ENCODE results near the gene TBC1D21.

DNA sequence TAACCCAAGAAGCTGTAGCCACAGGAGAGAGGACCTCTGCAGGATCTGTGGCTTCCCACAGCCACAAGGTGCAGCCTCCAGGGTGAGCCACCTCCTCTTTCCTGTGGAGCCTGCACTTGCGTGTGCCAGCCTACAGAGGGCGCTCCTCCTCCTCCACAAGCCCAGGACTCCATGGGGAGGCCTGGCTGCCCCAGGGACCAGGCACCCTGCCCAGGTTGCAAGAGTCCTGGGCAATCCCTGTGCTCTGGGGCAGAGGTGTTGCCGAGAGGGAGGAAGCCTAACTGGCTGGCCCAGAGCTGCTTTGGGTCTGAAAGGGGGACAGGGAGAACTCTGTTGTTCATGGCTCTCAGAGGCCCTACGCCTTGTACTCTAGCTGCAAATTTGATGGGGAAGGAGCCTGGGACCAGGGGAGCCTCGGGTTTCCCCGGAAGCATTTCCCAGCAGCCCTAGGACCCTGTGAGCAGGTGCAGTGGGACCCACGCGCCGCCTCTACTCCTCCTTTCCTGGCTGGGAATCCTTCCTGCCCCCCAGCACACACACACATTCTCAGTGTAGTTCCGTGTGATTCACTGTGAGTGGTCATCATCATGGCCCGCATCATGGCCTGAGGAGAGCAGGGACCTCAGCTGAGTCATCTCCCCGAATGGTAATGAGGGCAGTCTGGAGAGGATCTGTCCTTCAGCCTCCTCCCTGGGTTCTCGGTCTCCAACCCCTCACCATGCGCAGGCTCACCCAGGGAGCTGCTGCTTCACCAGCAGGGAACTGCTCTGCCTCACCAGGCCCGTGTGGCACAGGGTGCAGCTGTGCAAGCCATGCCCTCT, 24.3 kb downstream of the TBC1D21 start:
- TF ChIP-seq BACH2 (CRISPR knock-in tag; IDR thresholded peaks at IDR 0.05; ENCODE audit: borderline replicate concordance) (no peak), ZC3H10 (CRISPR knock-in tag; IDR thresholded peaks at IDR 0.05) (no peak), ISL1 (CRISPR knock-in tag; IDR thresholded peaks at IDR 0.05) (no peak), CREB5 (CRISPR knock-in tag; IDR thresholded peaks at IDR 0.05; ENCODE audit: low read depth) (no peak), RARB (CRISPR knock-in tag; IDR thresholded peaks at IDR 0.05) (no peak), ARNTL (CRISPR knock-in tag; IDR thresholded peaks at IDR 0.05; ENCODE audit: borderline replicate concordance, low read depth) (no peak), ZFP30 (CRISPR knock-in tag; IDR thresholded peaks at IDR 0.05) (no peak), ZFP3 (CRISPR knock-in tag; IDR thresholded peaks at IDR 0.05) (no peak), TCF4 (CRISPR knock-in tag; IDR thresholded peaks at IDR 0.05; ENCODE audit: borderline replicate concordance) (no peak)
- TF ChIP-seq, protein P1, sequence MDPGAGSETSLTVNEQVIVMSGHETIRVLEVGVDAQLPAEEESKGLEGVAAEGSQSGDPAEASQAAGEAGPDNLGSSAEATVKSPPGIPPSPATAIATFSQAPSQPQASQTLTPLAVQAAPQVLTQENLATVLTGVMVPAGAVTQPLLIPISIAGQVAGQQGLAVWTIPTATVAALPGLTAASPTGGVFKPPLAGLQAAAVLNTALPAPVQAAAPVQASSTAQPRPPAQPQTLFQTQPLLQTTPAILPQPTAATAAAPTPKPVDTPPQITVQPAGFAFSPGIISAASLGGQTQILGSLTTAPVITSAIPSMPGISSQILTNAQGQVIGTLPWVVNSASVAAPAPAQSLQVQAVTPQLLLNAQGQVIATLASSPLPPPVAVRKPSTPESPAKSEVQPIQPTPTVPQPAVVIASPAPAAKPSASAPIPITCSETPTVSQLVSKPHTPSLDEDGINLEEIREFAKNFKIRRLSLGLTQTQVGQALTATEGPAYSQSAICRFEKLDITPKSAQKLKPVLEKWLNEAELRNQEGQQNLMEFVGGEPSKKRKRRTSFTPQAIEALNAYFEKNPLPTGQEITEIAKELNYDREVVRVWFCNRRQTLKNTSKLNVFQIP (CRISPR knock-in tag; IDR thresholded peaks at IDR 0.05; ENCODE audit: borderline replicate concordance, low read depth): no peak

All from SK-N-SH treated with all-trans-retinoic acid at 6 μM for 48 hours (cell line).